Calu3 (cell line): ENCODE measurements around the gene WNT5B. TPM values are rescaled to one million over a fixed set of nuclear protein-coding genes. Genes with fewer than 3 reads are reported as not detected.

Experiments
- BruUV-seq: library from RNA; stranded (reverse); fragments of 400-500 nt; replicated peaks from 2 replicates; lab custom pipeline; 2021; lab: Mats Ljungman, UMichigan
- CTCF ChIA-PET: fragments of 300-600 bp; sonication (Branson Sonifier 250); formaldehyde crosslinking; loops from one replicate; lab custom pipeline; 2022; ENCODE audit warnings: antibody characterized with exemption; lab: Charles Lee
- DNase-seq: peaks from one replicate; pipeline ENCODE4 v3.0.0; 2022
- H3K27ac Mint-ChIP-seq: one replicate; pipeline ENCODE4 v1.8.0; 2022; ENCODE audit warnings: mixed read lengths; ENCODE audit not compliant: unreplicated experiment
- H3K27me3 Mint-ChIP-seq: one replicate; pipeline ENCODE4 v1.8.0; 2022; ENCODE audit warnings: mixed read lengths; ENCODE audit not compliant: unreplicated experiment
- H3K36me3 Mint-ChIP-seq: one replicate; pipeline ENCODE4 v1.8.0; 2022; ENCODE audit warnings: mild to moderate bottlenecking, moderate library complexity, mixed read lengths; ENCODE audit not compliant: insufficient read depth, unreplicated experiment
- H3K4me1 Mint-ChIP-seq: one replicate; pipeline ENCODE4 v1.8.0; 2022; ENCODE audit warnings: mild to moderate bottlenecking, low read depth, mixed read lengths; ENCODE audit not compliant: unreplicated experiment
- H3K4me3 Mint-ChIP-seq: one replicate; pipeline ENCODE4 v1.8.0; 2022; ENCODE audit warnings: mild to moderate bottlenecking, low read depth, moderate library complexity, mixed read lengths; ENCODE audit not compliant: unreplicated experiment
- H3K9me3 Mint-ChIP-seq: one replicate; pipeline ENCODE4 v1.8.0; 2022; ENCODE audit warnings: low read depth, mixed read lengths; ENCODE audit not compliant: unreplicated experiment
- intact Hi-C: fragments of 100-400 bp; cut with micrococcal nuclease; formaldehyde crosslinking; loops from one replicate; pipeline ENCODE4 v1.10.0; 2022; ENCODE audit not compliant: unreplicated experiment
- total RNA-seq: library from RNA; stranded (reverse); gene quantifications from 2 replicates; pipeline ENCODE4 v1.2.3, GENCODE V29; 2022
- TF ChIP-seq, protein P1 (sequence below): fragments of 200-600 bp; IDR thresholded peaks from one replicate; pipeline ENCODE4 v1.8.0; 2022; ENCODE audit warnings: antibody characterized with exemption; ENCODE audit not compliant: unreplicated experiment

The WNT5B gene
- total RNA-seq, 1 experiment from 2014 or later = 0.24 TPM

- no peak overlapping the region for H3K27ac Mint-ChIP-seq
- intact Hi-C loops = no loop called here
- no TSS peak for BruUV-seq
- peaks cover 12% of the 10 kb centered on the region for H3K4me1 Mint-ChIP-seq
- DNase-seq = no peak
- H3K4me3 Mint-ChIP-seq = no peak overlapping the region
- no peaks in the 10 kb centered on the region for H3K9me3 Mint-ChIP-seq
- peaks cover 21% of the 10 kb centered on the region for H3K36me3 Mint-ChIP-seq
- CTCF ChIA-PET = interaction anchor here (0.9 kb wide), 1 partner anchor 14 kb away, joined by 4 read pairs; no protein-coding TSS in a partner anchor
- no peaks in the 10 kb centered on the region for H3K27me3 Mint-ChIP-seq
- TF ChIP-seq, protein P1, sequence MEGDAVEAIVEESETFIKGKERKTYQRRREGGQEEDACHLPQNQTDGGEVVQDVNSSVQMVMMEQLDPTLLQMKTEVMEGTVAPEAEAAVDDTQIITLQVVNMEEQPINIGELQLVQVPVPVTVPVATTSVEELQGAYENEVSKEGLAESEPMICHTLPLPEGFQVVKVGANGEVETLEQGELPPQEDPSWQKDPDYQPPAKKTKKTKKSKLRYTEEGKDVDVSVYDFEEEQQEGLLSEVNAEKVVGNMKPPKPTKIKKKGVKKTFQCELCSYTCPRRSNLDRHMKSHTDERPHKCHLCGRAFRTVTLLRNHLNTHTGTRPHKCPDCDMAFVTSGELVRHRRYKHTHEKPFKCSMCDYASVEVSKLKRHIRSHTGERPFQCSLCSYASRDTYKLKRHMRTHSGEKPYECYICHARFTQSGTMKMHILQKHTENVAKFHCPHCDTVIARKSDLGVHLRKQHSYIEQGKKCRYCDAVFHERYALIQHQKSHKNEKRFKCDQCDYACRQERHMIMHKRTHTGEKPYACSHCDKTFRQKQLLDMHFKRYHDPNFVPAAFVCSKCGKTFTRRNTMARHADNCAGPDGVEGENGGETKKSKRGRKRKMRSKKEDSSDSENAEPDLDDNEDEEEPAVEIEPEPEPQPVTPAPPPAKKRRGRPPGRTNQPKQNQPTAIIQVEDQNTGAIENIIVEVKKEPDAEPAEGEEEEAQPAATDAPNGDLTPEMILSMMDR = no peak
Observed at GRCh38 chr12:1657688-1658087, 28.7 kb downstream of the WNT5B start.

- Mint-ChIP-seq H3K27me3 (no peaks in the 10 kb centered on the region), H3K4me1 (peaks cover 22% of the 10 kb centered on the region), H3K4me3 (peak overlapping the region; percentile 37), H3K36me3 (peaks cover 27% of the 10 kb centered on the region), H3K27ac (peak overlapping the region; percentile 98), H3K9me3 (no peaks in the 10 kb centered on the region)
- TF ChIP-seq, protein P1 = no peak
- CTCF ChIA-PET = interaction anchor here (0.6 to 1.7 kb wide), 8 partner anchors 9 to 131 kb away, joined by 3 to 5 read pairs (median 4); partner anchors contain the start of gene ADIPOR2
- peak; percentile 80 for DNase-seq
- BruUV-seq = TSS peak; percentile 51
- intact Hi-C loops = no loop called here
Observed at GRCh38 chr12:1660304-1661187, 31.5 kb downstream of the WNT5B start.

- intact Hi-C loops = no loop called here
- TF ChIP-seq, protein P1 = no peak
- CTCF ChIA-PET = interaction anchor here (0.6 to 1.7 kb wide), 8 partner anchors 9 to 130 kb away, joined by 3 to 6 read pairs (median 4); partner anchors contain the start of gene ADIPOR2
- Mint-ChIP-seq H3K9me3 (no peaks in the 10 kb centered on the region), H3K4me1 (peaks cover 25% of the 10 kb centered on the region), H3K27me3 (no peaks in the 10 kb centered on the region), H3K36me3 (peaks cover 27% of the 10 kb centered on the region), H3K4me3 (peak overlapping the region; percentile 60), H3K27ac (peak overlapping the region; percentile 81)
- no TSS peak for BruUV-seq
- peak; percentile 95 for DNase-seq
Observed at GRCh38 chr12:1661553-1662335, 32.7 kb downstream of the WNT5B start.

DNA sequence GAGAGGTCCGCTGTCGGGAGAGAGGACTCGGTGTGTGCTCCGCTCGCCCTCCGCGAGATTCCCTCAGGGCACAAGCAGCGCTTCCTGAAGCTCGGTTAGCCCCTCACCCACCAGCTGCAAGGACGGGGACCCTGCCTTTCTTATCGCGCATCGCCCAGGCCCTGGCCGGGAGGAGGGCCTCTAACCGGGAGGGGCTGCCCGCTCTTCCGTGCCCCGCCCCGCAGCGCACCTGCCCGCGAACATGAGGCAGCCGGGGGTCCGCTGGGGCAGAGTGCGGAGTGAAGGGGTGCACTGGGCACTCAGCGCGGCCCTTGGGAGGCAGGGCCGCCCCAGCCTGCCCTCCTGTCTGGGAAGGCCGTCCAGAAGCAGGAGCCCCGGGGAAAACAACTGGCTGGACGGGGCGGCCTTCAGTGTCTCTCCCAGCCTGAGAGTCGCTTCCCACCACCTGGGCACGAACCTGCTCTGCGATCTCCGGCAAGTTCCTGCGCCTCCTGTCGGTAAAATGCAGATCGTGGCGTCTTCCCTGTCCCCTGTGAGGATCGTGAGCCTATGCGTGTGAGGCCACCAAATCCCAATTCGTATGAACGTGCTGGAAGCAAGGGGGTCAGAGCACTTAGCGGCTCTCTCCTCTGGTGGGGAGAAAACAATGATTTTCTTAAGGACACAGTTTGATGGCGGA lies 33.9 kb downstream of the WNT5B start:
- intact Hi-C loops = no loop called here
- Mint-ChIP-seq H3K36me3 (peaks cover 27% of the 10 kb centered on the region), H3K27ac (peak overlapping the region; percentile 69), H3K9me3 (no peaks in the 10 kb centered on the region), H3K27me3 (no peaks in the 10 kb centered on the region), H3K4me1 (peaks cover 31% of the 10 kb centered on the region), H3K4me3 (peak overlapping the region; percentile 60)
- CTCF ChIA-PET = interaction anchor here (1.2 kb wide), 1 partner anchor 14 kb away, joined by 3 read pairs; no protein-coding TSS in a partner anchor
- TF ChIP-seq, protein P1 = peak; percentile 58
- DNase-seq = peak; percentile 85
- no TSS peak for BruUV-seq
